DMS53 (cell line): ENCODE results near the gene PKD1L1.

ENCODE experiments used
- DNase-seq: peaks from one replicate; lab custom pipeline; 2025; lab: John Stamatoyannopoulos, UW

Gene PKD1L1

DNA sequence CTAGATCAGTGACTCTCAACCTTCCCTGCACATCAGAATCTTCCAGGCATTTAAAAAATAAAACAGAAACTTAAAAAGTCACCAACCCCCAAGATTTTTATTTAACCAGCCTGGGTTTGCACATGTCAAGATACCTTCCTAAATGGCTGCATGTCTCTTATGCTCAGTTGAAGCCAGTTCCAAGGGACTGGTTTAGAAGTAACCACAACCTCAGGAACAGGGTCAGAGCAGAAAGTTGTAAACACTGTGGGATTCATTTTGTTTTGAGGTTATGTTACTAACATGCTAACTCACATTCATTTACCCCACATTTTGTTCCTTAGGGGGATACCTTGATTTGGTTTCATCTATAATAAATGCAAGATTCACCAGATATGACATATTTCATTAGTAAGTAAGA is 72.9 kb downstream of the PKD1L1 start:
- DNase-seq, result no peak

GRCh38 chr7:47873762-47874161 is 74.5 kb downstream of the PKD1L1 start:
- DNase-seq, result peak; percentile 75

DNA sequence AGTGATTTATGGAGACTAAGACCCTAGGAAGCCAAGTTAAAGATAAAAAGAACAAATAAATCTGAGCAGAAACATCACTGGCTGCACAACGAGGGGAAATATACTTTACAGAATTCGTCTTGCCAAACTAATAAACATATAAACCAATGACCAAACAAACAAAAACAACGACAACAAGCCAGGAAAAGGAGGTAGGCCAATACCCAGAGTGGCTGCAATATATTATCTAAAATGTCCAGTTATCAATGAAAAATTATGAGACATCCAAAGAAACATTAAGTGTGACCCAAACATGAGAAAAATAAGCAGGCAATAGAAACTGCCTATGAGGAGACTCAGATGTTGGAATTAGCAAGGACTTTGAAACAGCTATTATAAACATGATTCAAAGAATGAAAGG is 81.0 kb downstream of the PKD1L1 start:
- DNase-seq, result no peak

DNA sequence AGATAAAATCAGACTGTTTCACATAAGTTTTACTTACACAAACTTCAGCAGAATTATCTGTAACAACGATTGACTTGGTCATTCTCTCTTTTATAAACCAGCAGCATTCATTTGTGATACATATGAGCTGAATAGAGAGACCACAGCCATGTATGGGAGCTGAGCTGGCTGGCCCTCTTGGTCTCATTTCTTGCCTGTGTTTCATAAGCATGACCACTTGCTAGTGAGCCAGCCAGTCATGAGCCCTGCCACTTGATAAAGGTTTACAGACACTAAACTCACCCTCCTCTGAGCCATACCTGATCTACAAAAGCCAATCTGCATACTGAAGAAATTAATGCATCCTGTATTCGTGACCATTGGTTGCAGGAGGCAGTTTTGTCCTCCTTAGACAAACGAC is 82.1 kb downstream of the PKD1L1 start:
- no peak for DNase-seq

- DNase-seq, result peak; percentile 21
Measured at GRCh38 chr7:47852330-47853245, 95.7 kb downstream of the PKD1L1 start.

DNA sequence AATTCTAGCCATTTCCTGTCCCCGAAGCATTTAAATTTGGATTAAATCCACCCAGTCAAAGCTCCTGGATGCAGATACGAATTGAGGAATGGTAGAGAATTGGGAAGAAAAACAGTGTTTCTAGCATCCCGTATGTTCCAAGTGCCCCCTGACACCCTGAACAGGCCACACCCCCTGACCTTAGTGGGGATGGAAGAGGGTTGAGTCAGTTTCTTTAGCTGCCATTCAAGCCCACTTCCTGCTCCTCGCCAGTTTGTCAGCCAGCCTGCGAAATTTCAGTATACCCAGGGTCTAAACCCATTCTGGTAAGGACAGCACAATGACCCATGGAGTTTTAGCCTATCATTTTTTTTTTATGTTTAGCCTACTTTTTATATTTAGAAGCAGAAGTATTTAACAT is 101.1 kb downstream of the PKD1L1 start:
- no peak for DNase-seq

- DNase-seq, result peak; percentile 44
Measured at GRCh38 chr7:47846138-47846836, 102.0 kb downstream of the PKD1L1 start.

- peak; percentile 52 for DNase-seq
Measured at GRCh38 chr7:47844311-47844710, 104.0 kb downstream of the PKD1L1 start.

DNA sequence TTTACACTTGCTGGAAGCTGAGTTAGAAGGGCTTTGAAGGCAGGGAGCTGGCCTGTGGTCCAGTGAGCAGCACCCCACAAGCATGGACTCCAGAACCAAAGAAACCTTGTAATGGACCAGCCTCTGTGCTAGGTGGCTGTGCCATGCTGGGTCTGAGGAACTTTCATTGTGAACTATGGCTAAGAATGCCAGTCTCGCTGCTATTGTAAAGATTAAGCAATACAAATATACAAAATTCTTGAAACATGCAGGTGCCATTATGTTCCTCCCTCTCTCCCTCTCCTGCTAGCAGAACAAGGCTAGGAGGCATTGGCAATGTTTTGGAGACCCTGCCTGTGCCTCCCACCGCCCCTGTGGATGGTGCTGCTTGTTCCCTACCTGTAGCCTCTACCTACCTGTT is 105.0 kb downstream of the PKD1L1 start:
- no peak for DNase-seq

GRCh38 chr7:47839381-47839780 is 108.9 kb downstream of the PKD1L1 start:
- peak; percentile 21 for DNase-seq

DNA sequence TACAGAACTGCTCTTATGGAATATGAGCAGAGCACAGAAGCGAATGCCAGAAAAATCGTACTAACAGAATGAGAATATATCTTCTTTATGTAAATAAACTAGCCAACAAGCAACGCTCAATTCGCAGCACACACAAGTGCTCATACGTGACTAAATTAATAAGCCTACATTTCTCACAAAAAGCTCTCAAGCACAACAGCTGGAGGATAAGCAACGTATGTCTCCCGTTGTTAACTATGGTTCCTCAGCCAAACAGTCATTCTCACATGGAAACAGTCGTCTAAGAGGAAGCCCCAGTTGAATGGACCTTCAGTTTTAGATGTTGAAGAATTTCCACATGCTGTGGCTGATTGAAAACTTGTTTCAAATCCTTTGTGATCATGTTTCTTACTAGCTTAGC is 110.4 kb downstream of the PKD1L1 start:
- DNase-seq, result no peak

DNA sequence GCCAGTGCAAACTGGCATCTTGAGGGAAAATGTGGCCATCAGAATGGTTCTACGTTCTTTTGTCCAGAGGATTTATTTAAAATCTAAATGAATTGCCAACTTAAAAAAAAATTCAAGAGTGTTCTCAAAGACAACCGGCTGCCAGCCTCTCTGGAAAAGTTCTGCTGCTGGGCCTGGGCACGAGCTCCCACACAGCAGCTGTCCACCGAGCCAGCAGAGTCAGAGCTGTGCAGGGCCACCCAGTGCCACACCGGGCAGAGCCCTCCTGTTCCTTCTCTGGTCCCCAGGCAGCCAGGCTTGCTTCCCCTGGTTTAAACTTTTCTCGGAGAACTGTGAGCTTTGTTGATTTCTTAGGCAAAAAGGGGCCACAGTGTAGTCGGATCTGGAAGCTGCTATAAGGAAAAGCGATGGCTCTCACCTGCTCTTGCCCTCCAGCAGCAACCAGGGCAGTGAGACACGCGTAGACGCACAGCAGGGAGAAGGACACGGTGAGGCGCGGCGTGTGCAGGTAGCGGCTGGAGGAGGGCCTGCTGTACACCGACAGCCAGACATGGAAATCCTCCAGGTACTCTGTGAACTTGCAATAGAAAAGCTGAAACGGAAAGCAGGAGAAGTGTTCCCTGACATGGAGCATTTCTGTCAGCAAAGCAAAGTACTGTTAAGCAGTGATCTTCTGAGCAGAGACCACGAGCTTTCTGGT is 111.6 kb downstream of the PKD1L1 start:
- no peak for DNase-seq

- no peak for DNase-seq
Measured at GRCh38 chr7:47836080-47836479, 112.2 kb downstream of the PKD1L1 start.

DNA sequence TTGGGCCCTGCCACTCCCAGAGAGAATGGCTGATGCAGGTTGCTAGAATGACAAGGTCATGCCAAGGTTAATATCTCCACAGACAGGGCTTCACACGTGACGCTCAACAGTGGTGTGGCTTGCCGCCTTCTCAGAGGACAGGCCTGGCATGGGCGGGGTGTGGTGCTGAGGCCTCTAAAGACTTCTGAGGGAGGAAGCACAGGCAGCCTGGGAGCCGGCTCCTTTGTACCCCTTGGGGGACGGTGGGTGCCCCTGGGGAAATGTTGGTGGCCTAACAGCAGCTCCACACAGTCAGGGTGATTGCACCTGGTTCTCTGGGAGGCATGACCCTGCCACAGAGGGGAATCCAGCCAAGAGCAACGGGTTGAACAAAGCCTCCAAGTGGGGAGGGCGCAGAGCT is 115.1 kb downstream of the PKD1L1 start:
- no peak for DNase-seq

- no peak for DNase-seq
Measured at GRCh38 chr7:47832105-47832715, 116.1 kb downstream of the PKD1L1 start.

DNA sequence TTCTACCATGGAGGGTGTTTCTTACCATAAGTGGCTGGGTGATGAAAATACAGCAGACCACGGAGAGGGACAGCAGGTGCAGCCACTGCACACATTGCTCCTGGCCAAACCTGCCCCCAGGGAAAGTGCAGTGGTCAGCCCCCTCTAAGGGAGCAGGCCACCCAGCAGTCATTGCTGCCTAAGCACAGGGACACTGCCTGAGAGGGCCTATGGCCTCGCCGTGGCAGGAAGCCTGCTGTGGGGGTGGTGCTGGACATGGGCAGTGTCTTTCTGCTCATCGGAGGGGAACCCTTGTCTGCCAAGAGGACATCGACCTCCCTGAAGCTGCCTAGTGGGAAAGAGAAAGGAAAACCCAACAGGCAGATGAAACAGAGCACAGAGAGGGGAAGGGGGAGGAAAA is 118.3 kb downstream of the PKD1L1 start:
- DNase-seq, result no peak

DNA sequence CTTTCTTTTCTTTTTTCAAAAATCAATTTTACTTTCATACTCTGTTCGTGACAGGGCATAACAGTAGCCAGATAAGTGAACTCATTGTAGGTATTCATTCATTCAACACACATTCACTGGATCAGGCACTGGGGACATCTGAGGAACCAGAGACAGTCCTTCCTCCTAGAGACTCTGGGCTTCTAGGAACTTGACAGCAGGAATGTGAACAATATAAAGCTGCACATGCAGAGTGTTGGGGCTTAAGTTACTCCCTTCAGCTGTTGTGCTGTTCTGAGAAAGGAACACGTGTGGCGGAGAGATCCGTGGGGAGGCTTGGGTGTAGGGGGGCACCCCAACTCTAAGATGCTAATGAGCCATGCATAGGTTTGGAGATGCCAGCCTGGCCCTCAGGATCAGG is 120.4 kb downstream of the PKD1L1 start:
- no peak for DNase-seq

DNA sequence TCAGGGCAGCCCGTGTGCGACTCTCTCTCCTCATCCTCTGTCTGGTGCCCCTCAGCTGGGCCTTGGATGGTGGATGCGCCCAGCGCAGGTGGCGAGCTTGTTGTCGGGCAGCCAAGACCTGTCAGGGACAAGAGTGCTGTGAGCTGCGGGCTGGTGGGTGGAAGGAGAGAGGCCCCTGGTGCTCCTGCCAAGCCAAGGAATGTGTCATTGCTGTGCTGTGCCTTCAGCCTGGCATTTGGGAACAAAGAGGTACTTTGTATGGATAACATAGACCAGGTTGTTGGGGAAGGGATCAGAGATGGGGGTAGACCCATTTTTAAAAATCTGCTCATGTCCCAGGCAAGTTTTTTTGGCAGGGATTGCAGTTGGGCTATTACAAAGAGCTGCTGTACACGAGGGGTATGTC is 120.9 kb downstream of the PKD1L1 start:
- no peak for DNase-seq

- no peak for DNase-seq
Measured at GRCh38 chr7:47826754-47827153, 121.5 kb downstream of the PKD1L1 start.

DNA sequence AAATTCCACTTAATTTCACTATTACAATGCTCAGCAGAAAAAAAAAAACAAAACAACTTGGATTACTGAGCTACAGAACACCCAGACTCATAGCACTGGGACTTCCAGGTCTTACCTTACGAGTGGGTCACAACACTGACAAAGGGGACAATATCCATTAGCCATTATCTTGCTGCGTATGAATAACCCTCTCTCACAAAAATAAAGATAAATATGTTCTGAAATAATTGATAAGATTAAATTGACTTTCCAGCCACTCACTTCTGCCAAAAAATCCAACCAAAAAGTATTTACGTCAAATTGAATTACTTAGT is 128.7 kb downstream of the PKD1L1 start:
- DNase-seq, result no peak

GRCh38 chr7:47818796-47819606 is 129.3 kb downstream of the PKD1L1 start:
- DNase-seq, result peak; percentile 80

- DNase-seq, result no peak
Measured at GRCh38 chr7:47817917-47818316, 130.3 kb downstream of the PKD1L1 start.
